HFF-Myc (cell line): ENCODE results near the gene PSME2.
"Not testable (repeated sequence)": the region's sequence is repeated elsewhere in the genome, so short reads cannot be mapped to it uniquely, and the experiment has no call there.

Experiments
- DNase-seq: peaks from one replicate; pipeline ENCODE4 v3.0.0-alpha.2; 2011; ENCODE audit warnings: low read depth; ENCODE audit errors: extremely low read depth
- H3K4me3 ChIP-seq: replicated peaks from 2 replicates; pipeline ENCODE4 v1.5.1; 2011; ENCODE audit warnings: low read depth, mild to moderate bottlenecking, control low read depth, low read length
- CTCF ChIP-seq: IDR thresholded peaks from 2 replicates; pipeline ENCODE4 v1.5.1; 2012; ENCODE audit warnings: mild to moderate bottlenecking, low read depth, low read length, control low read depth; ENCODE audit errors: missing control alignments

Gene PSME2

GRCh38 chr14:24106672-24107271, 39.6 kb downstream of the PSME2 start:
- TF ChIP-seq CTCF: no peak
- no peak overlapping the region for H3K4me3 ChIP-seq
- DNase-seq: no peak

- not testable (repeated sequence) for H3K4me3 ChIP-seq, DNase-seq
Measured at GRCh38 chr14:24105609-24106239, 40.7 kb downstream of the PSME2 start.

- TF ChIP-seq CTCF: no peak
- no peak for DNase-seq
- H3K4me3 ChIP-seq: no peak overlapping the region
Measured at GRCh38 chr14:24103451-24103850, 43.0 kb downstream of the PSME2 start.

- no peak for DNase-seq
- TF ChIP-seq CTCF: no peak
- H3K4me3 ChIP-seq: no peak overlapping the region
Measured at GRCh38 chr14:24102357-24103048, 43.9 kb downstream of the PSME2 start.

- no peak overlapping the region for H3K4me3 ChIP-seq
- no peak for TF ChIP-seq CTCF
- DNase-seq: no peak
Measured at GRCh38 chr14:24100982-24101494, 45.4 kb downstream of the PSME2 start.

- no peak overlapping the region for H3K4me3 ChIP-seq
- DNase-seq: no peak
- TF ChIP-seq CTCF: no peak
Measured at GRCh38 chr14:24100197-24100981, 46.0 kb downstream of the PSME2 start.
